HG03378 (cell line): ENCODE results near the gene GABRG3.

Experiments
- ATAC-seq: cut with Tn5 transposase; IDR thresholded peaks from one replicate; pipeline ENCODE4 v1.9.1; 2021; ENCODE audit warnings: mild to moderate bottlenecking, moderate library complexity; ENCODE audit not compliant: unreplicated experiment

GABRG3 gene

GRCh38 chr15:27541581-27541980, 570.6 kb downstream of the GABRG3 start:
- ATAC-seq = no peak

GRCh38 chr15:27545494-27546255, 574.7 kb downstream of the GABRG3 start:
- no peak for ATAC-seq

GRCh38 chr15:27549746-27550145, 578.8 kb downstream of the GABRG3 start:
- ATAC-seq = no peak

- ATAC-seq = no peak
Observed at GRCh38 chr15:27550635-27551034, 579.7 kb downstream of the GABRG3 start.

GRCh38 chr15:27561816-27562215, 590.8 kb downstream of the GABRG3 start:
- no peak for ATAC-seq

- ATAC-seq = no peak
Observed at GRCh38 chr15:27563765-27564370, 592.9 kb downstream of the GABRG3 start.

- ATAC-seq = no peak
Observed at GRCh38 chr15:27564656-27565055, 593.7 kb downstream of the GABRG3 start.

- ATAC-seq = no peak
Observed at GRCh38 chr15:27570746-27571145, 599.8 kb downstream of the GABRG3 start.

- no peak for ATAC-seq
Observed at GRCh38 chr15:27573805-27574485, 603.0 kb downstream of the GABRG3 start.

GRCh38 chr15:27574541-27575054, 603.6 kb downstream of the GABRG3 start:
- ATAC-seq = no peak

GRCh38 chr15:27575521-27575920, 604.5 kb downstream of the GABRG3 start:
- no peak for ATAC-seq

- ATAC-seq = no peak
Observed at GRCh38 chr15:27576576-27576975, 605.6 kb downstream of the GABRG3 start.

GRCh38 chr15:27579738-27580137, 608.8 kb downstream of the GABRG3 start:
- ATAC-seq = no peak

GRCh38 chr15:27582726-27583410, 611.9 kb downstream of the GABRG3 start:
- no peak for ATAC-seq

GRCh38 chr15:27583651-27584050, 612.7 kb downstream of the GABRG3 start:
- no peak for ATAC-seq

GRCh38 chr15:27585041-27585640, 614.2 kb downstream of the GABRG3 start:
- no peak for ATAC-seq

GRCh38 chr15:27587810-27588209, 616.8 kb downstream of the GABRG3 start:
- ATAC-seq = no peak

- ATAC-seq = no peak
Observed at GRCh38 chr15:27589260-27589659, 618.3 kb downstream of the GABRG3 start.

GRCh38 chr15:27589782-27590181, 618.8 kb downstream of the GABRG3 start:
- no peak for ATAC-seq
